ENCODE measurements around the gene SFMBT2.

DNA sequence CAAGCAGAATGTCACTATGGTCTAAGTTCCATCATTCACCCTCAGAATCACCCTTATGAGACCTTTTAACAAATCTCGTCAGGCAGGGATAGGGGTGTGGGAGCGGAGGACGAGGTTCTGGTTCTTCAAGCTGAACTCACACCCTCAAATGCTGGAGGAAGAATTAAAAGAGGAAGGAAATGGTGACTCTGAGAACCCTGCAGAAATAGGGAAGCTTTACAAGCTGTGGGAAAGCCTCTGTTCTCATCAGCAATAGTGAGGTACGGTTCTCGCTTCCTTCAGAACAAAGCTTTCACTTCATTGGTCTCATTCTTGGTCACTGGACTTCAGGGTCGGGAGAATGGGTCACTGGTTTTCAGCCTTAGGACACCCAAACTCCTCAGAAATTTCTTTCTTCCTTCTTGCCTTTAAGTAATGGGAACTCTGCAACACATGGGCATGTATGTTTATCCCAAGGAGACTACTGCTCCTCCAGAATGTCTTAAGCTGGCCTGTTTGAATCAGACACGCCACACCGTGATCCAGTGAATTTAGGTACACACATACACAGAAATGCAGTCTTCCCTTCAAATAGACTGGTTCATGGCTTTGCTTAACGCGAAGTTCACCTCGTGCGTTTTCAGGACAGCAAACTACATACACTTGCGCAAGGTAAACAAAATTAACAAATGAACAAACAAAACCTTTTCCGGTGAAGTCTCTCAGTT, 226.0 kb downstream of the SFMBT2 start:
- TF ChIP-seq, protein P1, sequence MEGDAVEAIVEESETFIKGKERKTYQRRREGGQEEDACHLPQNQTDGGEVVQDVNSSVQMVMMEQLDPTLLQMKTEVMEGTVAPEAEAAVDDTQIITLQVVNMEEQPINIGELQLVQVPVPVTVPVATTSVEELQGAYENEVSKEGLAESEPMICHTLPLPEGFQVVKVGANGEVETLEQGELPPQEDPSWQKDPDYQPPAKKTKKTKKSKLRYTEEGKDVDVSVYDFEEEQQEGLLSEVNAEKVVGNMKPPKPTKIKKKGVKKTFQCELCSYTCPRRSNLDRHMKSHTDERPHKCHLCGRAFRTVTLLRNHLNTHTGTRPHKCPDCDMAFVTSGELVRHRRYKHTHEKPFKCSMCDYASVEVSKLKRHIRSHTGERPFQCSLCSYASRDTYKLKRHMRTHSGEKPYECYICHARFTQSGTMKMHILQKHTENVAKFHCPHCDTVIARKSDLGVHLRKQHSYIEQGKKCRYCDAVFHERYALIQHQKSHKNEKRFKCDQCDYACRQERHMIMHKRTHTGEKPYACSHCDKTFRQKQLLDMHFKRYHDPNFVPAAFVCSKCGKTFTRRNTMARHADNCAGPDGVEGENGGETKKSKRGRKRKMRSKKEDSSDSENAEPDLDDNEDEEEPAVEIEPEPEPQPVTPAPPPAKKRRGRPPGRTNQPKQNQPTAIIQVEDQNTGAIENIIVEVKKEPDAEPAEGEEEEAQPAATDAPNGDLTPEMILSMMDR (IDR thresholded peaks at IDR 0.05; ENCODE audit: low read depth, low read length): no peak
- TF ChIP-seq EZH2phosphoT487 (IDR thresholded peaks at IDR 0.05; ENCODE audit: low read depth): no peak
